Embryonic facial prominence (tissue), 1 donor: ENCODE measurements around the gene UBE2E1.

Source experiments
- DNase-seq: peaks from one replicate; pipeline ENCODE4 v3.0.0-alpha.2; 2016; ENCODE audit errors: extremely low spot score

Gene UBE2E1

DNA sequence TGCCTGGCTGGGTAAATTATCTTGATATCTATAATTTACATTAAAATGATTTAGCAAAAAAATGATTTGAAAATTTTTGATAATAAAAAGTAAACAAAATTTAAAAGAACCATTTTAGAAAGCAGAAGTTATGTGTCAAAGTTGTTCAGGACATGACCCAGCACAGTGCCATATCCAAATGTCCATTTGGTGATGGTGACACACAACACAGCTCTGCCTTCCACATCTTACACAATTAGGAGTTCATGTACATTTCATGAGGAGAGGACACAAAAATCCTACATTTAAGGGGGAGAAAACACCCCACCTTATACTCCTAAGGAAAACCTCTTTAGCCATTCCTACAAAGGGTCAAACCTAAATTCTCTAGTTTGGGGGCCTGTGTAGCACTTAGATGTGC, 10.7 kb upstream of the UBE2E1 start:
- DNase-seq, result no peak

- no peak for DNase-seq
Observed at GRCh38 chr3:23796518-23796917, 9.2 kb upstream of the UBE2E1 start.

DNA sequence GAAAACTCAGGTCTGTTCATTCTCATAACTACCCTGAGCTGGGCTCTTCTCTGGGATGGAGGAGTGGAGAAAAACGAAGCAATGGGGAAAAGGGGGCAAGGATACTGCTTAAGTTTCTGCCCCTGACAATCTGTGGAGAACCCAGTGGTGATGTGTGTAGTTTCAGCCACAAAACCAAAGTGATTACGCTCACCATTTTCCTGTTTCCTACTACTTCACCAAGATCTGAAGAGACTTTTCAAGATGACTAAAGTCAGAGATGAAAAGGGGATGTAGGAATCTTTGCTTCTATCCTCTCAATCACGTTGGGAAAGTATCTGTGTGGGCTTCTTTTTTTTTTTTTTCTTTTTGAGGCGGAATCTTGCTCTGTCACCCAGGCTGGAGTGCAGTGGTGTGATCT, 8.3 kb upstream of the UBE2E1 start:
- DNase-seq, result no peak

- no peak for DNase-seq
Observed at GRCh38 chr3:23798456-23798855, 7.3 kb upstream of the UBE2E1 start.

- DNase-seq, result no peak
Observed at GRCh38 chr3:23798876-23799275, 6.9 kb upstream of the UBE2E1 start.

- DNase-seq, result no peak
Observed at GRCh38 chr3:23800731-23801130, 5.0 kb upstream of the UBE2E1 start.

GRCh38 chr3:23804441-23805209, 1.1 kb upstream of the UBE2E1 start:
- DNase-seq, result no peak

GRCh38 chr3:23805210-23805632, 534 bp upstream of the UBE2E1 start:
- no peak for DNase-seq

DNA sequence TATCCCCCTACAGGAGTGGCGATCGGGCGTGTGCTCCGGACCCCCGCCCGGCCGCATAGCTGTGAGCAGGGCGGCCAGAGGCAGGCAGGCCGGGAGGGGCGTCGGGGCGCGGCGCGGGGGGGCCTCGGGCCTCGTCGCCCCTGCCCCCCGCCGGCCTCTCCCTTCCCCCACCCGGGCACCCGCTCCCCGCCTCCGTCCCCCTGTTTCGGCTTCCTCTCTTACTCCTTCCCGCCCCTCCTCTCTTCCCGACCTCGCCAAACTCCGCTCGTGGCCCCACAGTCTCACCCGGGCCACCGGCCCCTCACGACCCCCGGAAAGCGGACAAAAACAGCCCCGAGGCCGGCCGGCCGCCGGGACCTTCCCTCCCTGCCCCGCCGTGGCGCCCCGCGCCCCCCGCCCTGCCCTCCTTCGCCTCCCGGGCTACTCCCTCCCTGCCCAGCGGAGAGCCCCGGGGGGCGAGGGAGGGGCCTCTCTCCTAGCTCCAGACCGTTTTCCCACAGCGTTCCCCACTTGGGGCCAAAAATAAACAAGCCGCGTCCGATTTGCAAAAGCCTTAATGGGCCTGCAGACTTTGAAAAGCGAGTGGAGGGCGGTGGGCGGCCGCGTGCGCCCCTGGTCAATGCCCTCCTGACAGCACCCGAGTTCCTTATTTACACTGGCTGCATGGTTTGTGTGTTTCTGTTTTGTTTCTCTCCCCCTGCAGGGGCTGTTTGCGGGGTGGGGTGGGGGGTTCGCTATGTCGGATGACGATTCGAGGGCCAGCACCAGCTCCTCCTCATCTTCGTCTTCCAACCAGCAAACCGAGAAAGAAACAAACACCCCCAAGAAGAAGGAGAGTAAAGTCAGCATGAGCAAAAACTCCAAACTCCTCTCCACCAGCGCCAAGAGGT, 1.0 kb downstream of the UBE2E1 start:
- no peak for DNase-seq

GRCh38 chr3:23807424-23808015, 1.8 kb downstream of the UBE2E1 start:
- no peak for DNase-seq

GRCh38 chr3:23808525-23808924, 2.8 kb downstream of the UBE2E1 start:
- DNase-seq, result no peak

GRCh38 chr3:23809294-23809693, 3.5 kb downstream of the UBE2E1 start:
- no peak for DNase-seq

DNA sequence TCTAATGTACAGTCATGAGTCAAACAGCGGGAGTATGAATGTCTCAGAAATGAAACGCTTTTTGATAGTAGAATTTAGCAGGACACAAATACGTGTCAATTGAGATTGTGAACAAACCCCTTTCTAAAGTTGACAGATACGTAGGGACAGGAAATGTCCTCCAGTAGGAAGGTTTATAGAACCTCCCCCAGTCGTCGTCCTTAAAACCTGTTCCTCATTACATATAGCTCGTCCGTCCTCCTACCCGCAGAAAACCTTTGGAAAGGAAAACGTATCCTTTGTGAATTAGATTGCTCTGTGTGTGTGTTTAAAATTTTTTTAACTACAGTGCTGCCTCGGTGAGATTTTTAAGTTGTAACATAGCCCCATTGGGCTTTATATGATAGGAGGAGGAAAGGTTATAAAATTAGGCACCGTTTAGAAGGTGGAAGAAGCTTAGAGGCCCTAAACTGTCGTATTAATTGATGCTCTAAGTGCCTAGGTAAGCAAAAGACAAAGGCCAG, 4.1 kb downstream of the UBE2E1 start:
- no peak for DNase-seq

DNA sequence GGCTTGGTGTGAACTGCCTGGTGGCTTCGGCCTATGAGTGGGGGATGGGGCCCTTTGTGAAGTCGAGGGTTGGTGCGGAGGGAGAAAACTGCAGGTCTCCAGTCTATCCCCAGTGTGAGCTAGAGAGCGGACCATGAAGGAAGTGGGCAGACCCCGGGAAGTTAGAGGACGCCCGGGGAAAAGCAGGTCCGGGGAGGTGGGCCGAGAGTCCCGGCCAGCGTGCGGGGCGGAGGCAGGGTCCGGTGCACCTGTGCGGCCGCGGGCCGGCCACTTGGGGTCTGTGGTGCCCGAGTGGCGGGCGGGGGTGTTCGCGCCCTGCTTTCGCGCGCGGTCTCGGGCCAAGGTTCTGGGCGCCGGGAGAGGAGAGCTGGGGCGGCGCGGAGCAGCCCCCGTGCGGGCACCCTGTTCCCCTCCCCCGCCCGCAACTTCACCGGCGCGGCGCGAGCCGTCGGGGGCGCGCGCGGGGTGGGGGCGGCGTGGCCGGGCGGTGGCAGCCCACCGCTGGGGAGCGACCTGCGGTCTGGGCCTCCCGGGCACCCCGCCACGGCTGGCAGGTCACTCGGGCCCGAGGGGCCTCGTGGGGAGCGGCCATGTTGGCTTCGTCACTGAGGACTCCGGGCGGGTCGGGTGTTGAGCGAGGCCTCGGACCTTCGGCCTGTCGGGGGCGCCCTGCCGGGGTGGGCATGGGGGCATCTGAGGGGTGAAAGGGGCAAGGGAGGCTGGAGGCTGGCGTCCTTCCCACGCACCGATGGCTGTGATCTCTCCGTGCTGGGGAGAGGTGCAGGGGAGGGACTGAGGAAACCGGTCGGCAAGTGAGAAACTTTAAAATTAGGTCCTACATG, 4.8 kb downstream of the UBE2E1 start:
- no peak for DNase-seq

DNA sequence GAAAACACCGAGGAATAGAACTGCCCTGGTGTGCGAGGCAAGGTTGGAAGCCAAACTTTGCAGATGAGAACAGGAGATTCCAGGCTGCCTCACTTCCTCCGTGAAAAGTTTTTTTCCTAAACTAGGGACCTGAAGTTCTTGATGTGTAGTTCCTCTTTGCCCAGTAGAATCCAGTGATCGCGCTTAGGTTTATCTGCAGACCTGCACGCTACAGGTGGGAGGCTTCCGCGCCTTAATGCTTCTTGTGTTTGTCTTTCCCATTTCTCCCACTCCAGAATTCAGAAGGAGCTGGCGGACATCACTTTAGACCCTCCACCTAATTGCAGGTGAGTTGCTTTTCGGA, 5.4 kb downstream of the UBE2E1 start:
- no peak for DNase-seq

GRCh38 chr3:23811919-23812318, 6.2 kb downstream of the UBE2E1 start:
- no peak for DNase-seq

GRCh38 chr3:23815879-23816278, 10.1 kb downstream of the UBE2E1 start:
- DNase-seq, result no peak

- no peak for DNase-seq
Observed at GRCh38 chr3:23816721-23817120, 11.0 kb downstream of the UBE2E1 start.

- no peak for DNase-seq
Observed at GRCh38 chr3:23817508-23818223, 11.9 kb downstream of the UBE2E1 start.

DNA sequence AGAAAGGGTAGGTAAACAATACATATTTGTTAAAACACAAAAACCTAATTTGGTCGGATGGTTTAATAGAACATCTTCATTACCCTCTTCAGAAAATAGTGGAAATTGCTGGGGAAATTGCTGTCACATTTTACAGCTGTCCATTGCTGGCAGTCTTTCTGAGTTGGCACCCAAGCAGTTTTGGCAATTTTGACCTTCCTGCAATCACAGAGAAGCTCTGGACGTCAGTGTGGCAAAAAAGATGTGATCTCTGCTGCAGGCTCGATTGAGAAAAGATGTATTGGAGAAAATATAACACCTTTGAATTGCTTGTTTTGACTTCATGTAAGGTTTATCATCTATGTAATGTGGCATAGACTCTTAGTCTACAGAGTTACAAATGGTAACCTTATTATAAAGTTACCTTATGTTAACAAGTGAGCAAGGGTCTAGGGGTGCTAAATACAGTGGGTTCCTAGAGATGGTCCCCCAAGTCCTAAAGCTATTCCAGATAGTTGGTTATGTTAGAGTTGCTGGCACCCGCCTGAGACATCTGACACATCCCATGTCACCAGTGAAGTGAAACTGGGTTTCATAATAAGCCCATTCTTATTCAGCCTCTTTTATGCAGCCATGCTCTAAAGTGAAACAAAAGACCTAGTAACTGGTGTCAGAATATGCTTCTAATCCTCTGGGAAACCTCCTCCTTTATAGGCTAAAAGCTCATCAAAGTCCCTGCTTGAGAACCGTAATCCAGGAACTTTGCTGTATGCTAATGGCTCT, 14.0 kb downstream of the UBE2E1 start:
- DNase-seq, result no peak
